ENCODE results near the gene PNPLA6. TPM values are rescaled to one million over a fixed set of nuclear protein-coding genes. Genes with fewer than 3 reads are reported as not detected.
A peak's percentile ranks its signal among the peaks of the same experiment; 100 is the strongest.
"Not testable (repeated sequence)": the region's sequence is repeated elsewhere in the genome, so short reads cannot be mapped to it uniquely, and the experiment has no call there.

PNPLA6 gene
- total RNA-seq, 2 experiments from 2014 or later: 160 to 184 TPM

DNA sequence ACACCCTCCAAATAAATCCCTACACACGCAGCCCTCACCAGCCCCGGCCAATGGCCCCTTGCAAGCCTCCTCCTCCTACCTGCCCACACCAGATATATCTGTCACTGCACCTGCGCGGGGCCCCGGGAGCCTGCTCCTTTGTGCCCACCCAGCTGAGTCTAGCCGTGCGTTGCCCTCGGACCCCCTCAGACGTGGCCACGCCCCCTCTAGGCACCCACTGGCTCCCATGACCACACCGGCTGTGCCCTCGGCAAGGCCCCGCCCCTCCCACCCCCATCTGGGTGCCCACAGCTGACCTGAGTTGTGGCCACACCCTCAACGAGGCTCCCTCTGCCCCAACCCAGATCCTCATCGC lies 6.3 kb upstream of the PNPLA6 start:
- no peak overlapping the region for H3K27ac Mint-ChIP-seq
- H3K27me3 Mint-ChIP-seq: no peaks in the 10 kb centered on the region
- H3K4me1 Mint-ChIP-seq: peaks cover 8% of the 10 kb centered on the region
- CTCF ChIA-PET: no interaction called here
- no peaks in the 10 kb centered on the region for H3K9me3 Mint-ChIP-seq (ENCODE audit: low read depth)
- ATAC-seq: no peak
- no peak for DNase-seq
- H3K4me3 Mint-ChIP-seq: no peak overlapping the region
- peaks cover 4% of the 10 kb centered on the region for H3K36me3 Mint-ChIP-seq

DNA sequence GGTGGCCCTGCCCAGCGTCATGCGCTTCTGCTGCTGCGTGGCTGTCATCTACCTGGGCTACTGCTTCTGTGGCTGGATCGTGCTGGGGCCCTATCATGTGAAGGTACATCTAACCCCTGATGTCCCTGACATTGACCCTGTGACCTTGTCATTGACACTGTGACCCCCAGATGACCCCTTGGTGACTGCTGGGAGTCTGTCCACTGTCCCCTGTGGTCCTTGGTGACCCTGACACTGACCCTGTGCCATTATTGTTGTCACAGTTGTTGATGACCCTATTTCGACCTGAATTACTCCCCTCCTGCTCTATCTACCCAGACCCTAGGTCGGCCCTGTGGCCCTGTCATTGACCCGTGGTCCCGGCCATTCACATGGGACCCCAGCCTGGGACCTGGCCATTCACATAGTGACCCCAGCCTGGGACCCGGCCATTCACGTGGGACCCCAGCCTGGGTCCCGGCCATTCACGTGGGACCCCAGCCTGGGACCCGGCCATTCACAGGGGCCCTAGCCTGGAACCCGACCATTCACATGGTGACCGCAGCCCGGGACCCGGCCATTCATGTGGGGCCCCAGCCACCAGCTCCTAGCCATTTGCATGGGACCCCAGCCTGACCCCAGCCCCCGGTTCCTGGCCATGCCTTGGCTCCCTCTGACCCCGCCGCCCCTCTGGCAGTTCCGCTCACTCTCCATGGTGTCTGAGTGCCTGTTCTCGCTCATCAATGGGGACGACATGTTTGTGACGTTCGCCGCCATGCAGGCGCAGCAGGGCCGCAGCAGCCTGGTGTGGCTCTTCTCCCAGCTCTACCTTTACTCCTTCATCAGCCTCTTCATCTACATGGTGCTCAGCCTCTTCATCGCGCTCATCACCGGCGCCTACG lies 5.7 kb upstream of the PNPLA6 start:
- Mint-ChIP-seq H3K9me3 (ENCODE audit: low read depth) (no peaks in the 10 kb centered on the region), H3K27me3 (no peaks in the 10 kb centered on the region), H3K4me1 (peaks cover 8% of the 10 kb centered on the region), H3K4me3 (no peak overlapping the region), H3K27ac (no peak overlapping the region), H3K36me3 (peaks cover 4% of the 10 kb centered on the region)
- no peak for DNase-seq
- ATAC-seq: no peak
- CTCF ChIA-PET: no interaction called here

DNA sequence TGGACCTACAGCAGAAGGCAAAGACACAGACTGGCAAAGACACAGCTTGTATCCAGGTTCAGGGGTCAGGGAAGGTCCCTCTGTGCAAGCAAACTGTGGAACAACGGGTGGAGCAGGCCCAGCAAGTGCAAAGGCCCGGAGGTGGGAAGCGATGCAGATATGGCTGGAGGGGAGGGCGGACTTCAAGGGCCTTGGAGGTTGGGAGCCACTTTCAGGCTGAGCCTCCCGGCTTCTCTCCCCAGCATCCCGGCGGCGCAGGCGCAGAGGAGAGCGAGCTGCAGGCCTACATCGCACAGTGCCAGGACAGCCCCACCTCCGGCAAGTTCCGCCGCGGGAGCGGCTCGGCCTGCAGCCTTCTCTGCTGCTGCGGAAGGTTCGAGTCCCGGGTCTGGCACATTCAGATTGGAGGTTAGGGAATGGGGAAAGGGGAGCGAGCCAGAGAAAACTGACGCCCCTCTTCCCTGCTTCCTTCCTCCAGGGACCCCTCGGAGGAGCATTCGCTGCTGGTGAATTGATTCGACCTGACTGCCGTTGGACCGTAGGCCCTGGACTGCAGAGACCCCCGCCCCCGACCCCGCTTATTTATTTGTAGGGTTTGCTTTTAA lies 2.1 kb upstream of the PNPLA6 start:
- Mint-ChIP-seq H3K36me3 (peaks cover 13% of the 10 kb centered on the region), H3K4me1 (peaks cover 18% of the 10 kb centered on the region), H3K27ac (peak overlapping the region; percentile 78), H3K9me3 (ENCODE audit: low read depth) (no peaks in the 10 kb centered on the region), H3K27me3 (no peaks in the 10 kb centered on the region), H3K4me3 (peak overlapping the region; percentile 93)
- CTCF ChIA-PET: interaction anchor here (6.1 kb wide), 1 partner anchor 10 kb away, joined by 37 read pairs; the partner anchor contains the start of gene MCOLN1
- ATAC-seq (no peak), DNase-seq (no peak)

DNA sequence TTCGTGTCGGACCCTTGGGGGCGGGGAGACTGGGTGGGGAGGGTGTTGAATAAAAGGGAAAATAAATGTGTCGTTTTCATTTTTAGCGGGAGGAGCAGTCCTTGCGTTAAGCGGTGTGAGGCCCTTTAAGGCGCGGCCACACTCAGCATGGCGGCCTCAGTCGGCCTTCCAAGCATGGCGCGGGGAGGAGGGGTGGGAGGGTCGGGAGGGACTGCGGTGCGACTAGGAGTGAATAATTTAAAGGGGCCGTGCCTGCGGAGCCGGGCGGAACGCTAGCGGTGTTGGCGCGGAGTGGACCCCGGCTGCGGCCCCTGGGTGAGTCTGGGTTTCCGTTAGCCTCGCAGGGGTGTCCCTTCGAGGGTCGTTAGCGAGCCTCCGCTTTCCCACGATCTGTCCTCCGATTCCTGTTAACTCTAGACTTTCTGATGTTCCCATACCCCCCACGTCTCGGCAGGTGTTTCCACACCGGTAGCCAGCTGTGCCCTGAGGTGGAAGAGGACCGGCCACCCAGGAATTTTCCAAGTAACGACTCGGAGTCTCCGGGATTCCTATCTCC lies 1.5 kb upstream of the PNPLA6 start:
- no peaks in the 10 kb centered on the region for H3K9me3 Mint-ChIP-seq (ENCODE audit: low read depth)
- peaks cover 17% of the 10 kb centered on the region for H3K36me3 Mint-ChIP-seq
- peak overlapping the region; percentile 79 for H3K27ac Mint-ChIP-seq
- ATAC-seq: peak; percentile 41
- CTCF ChIA-PET: interaction anchor here (6.1 kb wide), 1 partner anchor 11 kb away, joined by 37 read pairs; the partner anchor contains the start of gene MCOLN1
- peak; percentile 89 for DNase-seq
- peaks cover 20% of the 10 kb centered on the region for H3K4me1 Mint-ChIP-seq
- H3K4me3 Mint-ChIP-seq: peak overlapping the region; percentile 93
- no peaks in the 10 kb centered on the region for H3K27me3 Mint-ChIP-seq

DNA sequence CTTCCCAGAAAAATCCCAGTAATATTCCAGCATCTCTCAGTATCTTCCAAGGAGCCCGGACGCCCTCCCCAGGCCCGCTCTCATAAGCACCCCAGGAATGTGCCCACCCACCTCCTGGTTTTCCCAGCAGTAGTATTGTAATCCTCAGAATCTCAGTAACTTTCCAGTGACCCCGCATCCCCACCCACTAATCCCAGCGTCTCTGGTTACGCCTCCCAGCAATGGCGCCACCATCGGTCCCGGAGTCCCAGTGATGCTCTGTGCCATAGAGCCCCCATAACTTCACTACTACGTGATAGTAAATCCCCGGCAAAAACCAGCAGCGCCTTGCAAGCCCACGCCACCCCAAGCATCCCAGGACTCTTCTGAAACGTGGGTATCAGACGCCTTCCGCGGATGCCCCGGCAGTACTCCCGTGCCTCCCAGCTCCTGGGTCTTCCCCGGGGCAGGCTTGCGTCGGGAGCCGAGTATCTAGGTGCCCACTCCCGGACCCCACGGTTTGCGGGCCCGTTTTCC lies 928 bp upstream of the PNPLA6 start:
- Mint-ChIP-seq H3K36me3 (peaks cover 16% of the 10 kb centered on the region), H3K4me3 (peak overlapping the region; percentile 93), H3K27me3 (no peaks in the 10 kb centered on the region), H3K9me3 (ENCODE audit: low read depth) (no peaks in the 10 kb centered on the region), H3K4me1 (peaks cover 20% of the 10 kb centered on the region), H3K27ac (peak overlapping the region; percentile 79)
- ATAC-seq (peak; percentile 11), DNase-seq (peak; percentile 61)
- CTCF ChIA-PET: interaction anchor here (1.0 to 6.1 kb wide), 6 partner anchors 10 to 103 kb away, joined by 3 to 37 read pairs (median 5); partner anchors contain the start of genes MCOLN1 and STXBP2

DNA sequence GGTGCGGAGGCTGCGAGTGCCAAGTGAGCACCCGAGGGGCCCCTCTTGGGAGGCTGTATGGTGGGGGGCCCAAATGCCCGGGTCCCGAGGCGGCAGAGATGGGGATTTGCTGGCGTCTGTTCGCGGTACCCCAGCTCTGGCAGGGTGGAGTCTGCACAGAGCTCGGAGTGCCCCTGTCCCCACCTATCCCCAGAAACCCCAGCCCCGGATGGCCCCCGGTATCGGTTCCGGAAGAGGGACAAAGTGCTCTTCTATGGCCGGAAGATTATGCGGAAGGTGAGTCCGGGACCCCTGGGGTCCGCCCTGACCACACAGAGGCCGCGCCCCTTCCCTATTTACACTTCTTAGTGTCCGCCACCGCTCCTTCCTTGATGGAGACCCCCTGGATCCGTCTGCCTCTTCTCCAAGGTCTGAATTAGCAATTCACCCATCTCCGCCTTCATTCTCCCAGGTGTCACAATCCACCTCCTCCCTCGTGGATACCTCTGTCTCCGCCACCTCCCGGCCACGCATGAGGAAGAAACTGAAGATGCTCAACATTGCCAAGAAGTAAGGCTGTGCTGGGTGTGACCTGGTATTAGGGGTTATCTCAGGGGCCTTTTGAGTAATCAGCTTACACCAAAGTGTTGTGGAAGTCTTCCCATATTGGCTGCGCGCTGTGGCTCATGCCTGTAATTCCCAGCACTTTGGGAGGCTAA lies 630 bp downstream of the PNPLA6 start:
- Mint-ChIP-seq H3K4me1 (peaks cover 24% of the 10 kb centered on the region), H3K27me3 (no peaks in the 10 kb centered on the region), H3K4me3 (peak overlapping the region; percentile 93), H3K9me3 (ENCODE audit: low read depth) (no peaks in the 10 kb centered on the region), H3K36me3 (peaks cover 24% of the 10 kb centered on the region), H3K27ac (peak overlapping the region; percentile 84)
- DNase-seq: no peak
- peak; percentile 4 for ATAC-seq
- CTCF ChIA-PET: interaction anchor here (0.8 to 6.1 kb wide), 4 partner anchors 9 to 182 kb away, joined by 4 to 37 read pairs (median 5); partner anchors contain the start of gene MCOLN1

DNA sequence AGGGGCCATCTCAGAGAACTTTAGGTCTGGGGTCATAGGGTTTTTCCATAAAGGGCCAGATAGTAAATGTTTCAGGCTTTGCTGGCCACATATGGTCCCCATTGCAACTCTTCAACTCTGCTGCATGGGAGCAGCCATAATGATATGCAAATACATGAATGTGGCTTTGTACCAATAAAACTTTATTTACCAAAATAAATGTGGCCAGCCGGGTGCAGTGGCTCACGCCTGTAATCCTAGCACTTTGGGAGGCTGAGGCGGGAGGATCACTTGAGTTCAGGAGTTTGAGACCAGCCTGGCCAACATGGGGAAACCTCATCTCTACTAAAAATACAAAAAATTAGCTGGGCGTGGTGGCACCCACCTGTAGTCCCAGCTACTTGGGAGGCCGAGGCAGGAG lies 3.5 kb downstream of the PNPLA6 start:
- H3K9me3 Mint-ChIP-seq (ENCODE audit: low read depth); DNase-seq; CTCF ChIA-PET; H3K4me3 Mint-ChIP-seq; ATAC-seq; H3K27me3 Mint-ChIP-seq; H3K27ac Mint-ChIP-seq: not testable (repeated sequence)
- Mint-ChIP-seq H3K36me3 (peaks cover 39% of the 10 kb centered on the region), H3K4me1 (peaks cover 27% of the 10 kb centered on the region)

DNA sequence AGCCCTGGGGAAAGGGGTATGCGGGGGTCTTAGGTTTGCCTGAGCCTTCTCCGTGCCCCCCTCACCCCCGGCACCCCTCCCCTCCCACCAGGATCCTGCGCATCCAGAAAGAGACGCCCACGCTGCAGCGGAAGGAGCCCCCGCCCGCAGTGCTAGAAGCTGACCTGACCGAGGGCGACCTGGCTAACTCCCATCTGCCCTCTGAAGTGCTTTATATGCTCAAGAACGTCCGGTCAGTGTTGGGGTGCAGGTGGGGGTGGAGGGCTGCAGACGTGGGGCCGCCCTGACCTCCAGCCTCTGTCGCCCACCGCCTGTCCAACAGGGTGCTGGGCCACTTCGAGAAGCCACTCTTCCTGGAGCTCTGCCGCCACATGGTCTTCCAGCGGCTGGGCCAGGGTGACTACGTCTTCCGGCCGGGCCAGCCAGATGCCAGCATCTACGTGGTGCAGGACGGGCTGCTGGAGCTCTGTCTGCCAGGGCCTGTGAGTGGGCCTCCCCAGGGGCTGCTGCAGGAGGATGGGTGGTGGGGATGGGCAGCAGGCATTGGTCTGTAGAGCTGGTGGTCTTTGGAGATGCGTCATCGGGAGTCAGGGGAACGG lies 4.4 kb downstream of the PNPLA6 start:
- CTCF ChIA-PET: no interaction called here
- peaks cover 39% of the 10 kb centered on the region for H3K36me3 Mint-ChIP-seq
- H3K4me3 Mint-ChIP-seq: no peak overlapping the region
- DNase-seq: no peak
- no peaks in the 10 kb centered on the region for H3K27me3 Mint-ChIP-seq
- H3K27ac Mint-ChIP-seq: no peak overlapping the region
- H3K4me1 Mint-ChIP-seq: peaks cover 36% of the 10 kb centered on the region
- no peaks in the 10 kb centered on the region for H3K9me3 Mint-ChIP-seq (ENCODE audit: low read depth)
- no peak for ATAC-seq

DNA sequence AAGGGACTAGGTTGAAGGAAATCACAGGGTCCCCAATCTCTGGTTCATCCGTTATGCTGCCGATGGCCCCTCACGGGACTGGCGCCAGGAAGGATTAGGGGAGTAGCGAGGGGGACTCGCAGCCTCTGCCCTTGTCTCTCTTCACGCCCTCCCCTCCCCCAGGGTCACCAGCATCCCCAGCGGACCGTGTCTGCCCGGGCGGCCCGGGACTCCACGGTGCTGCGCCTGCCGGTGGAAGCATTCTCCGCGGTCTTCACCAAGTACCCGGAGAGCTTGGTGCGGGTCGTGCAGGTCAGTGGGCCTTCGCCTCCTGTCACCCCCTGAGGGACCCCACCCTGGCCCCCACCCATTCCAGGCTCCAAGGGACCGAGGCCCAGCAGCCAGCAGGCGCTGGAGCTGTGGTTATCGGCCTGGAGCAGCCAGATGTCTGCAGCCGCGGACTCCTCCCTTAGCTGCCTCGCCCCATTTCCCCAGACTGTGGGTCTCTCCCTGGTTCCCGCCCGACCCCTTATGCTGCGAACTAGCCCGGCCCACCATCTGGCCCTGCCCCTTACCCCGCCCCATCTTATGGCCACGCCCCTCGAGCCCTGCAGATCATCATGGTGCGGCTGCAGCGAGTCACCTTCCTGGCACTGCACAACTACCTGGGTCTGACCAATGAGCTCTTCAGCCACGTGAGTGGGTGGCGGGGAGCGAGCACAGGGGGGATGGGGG lies 5.4 kb downstream of the PNPLA6 start:
- no peak overlapping the region for H3K4me3 Mint-ChIP-seq
- peaks cover 38% of the 10 kb centered on the region for H3K36me3 Mint-ChIP-seq
- ATAC-seq (no peak), DNase-seq (no peak)
- no peaks in the 10 kb centered on the region for H3K27me3 Mint-ChIP-seq
- CTCF ChIA-PET: interaction anchor here (1.0 kb wide), 1 partner anchor 38 kb away, joined by 3 read pairs; no protein-coding TSS in a partner anchor
- H3K27ac Mint-ChIP-seq: no peak overlapping the region
- peaks cover 45% of the 10 kb centered on the region for H3K4me1 Mint-ChIP-seq
- H3K9me3 Mint-ChIP-seq (ENCODE audit: low read depth): no peaks in the 10 kb centered on the region

DNA sequence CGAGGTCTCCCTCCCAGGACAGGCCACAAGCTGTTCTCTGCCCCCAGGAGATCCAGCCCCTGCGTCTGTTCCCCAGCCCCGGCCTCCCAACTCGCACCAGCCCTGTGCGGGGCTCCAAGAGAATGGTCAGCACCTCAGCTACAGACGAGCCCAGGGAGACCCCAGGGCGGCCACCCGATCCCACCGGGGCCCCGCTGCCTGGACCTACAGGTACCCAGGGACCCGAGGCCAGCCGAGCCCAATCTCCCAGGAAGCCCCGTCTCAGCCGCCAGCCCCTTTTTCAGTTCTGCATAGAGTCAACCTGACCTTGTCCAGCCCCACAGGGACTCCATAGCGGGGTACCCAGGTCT lies 5.9 kb downstream of the PNPLA6 start:
- Mint-ChIP-seq H3K4me1 (peaks cover 47% of the 10 kb centered on the region), H3K27me3 (no peaks in the 10 kb centered on the region), H3K4me3 (no peak overlapping the region), H3K36me3 (peaks cover 38% of the 10 kb centered on the region), H3K9me3 (ENCODE audit: low read depth) (no peaks in the 10 kb centered on the region), H3K27ac (no peak overlapping the region)
- CTCF ChIA-PET: interaction anchor here (1.0 kb wide), 1 partner anchor 38 kb away, joined by 3 read pairs; no protein-coding TSS in a partner anchor
- no peak for DNase-seq
- no peak for ATAC-seq

DNA sequence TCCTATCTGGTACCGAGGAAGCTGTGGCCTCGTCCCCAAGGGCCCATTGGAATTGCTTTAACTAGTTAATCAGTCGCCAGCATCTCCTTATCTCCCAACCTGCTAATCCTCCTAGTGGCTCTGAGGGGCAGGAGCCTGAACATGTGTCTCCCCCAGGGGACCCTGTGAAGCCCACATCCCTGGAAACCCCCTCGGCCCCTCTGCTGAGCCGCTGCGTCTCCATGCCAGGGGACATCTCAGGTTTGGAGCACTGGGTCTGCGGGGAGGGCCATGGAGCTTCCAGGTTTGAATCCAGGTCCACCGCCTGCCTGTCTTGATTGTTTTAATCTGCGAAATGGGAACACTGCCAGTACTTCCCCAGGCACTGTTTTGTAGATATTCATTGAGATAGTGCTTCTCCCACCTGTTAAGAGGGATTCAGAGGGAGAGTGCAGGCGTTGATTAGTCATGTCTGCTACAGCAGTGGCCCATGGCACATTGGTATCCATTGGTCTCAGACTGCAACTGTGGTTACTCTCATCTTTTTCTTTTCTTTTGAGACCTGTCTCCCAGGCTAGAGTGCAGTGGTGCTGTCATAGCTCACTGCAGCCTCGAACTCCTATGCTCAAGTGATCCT lies 6.4 kb downstream of the PNPLA6 start:
- no peak overlapping the region for H3K4me3 Mint-ChIP-seq
- peaks cover 47% of the 10 kb centered on the region for H3K4me1 Mint-ChIP-seq
- CTCF ChIA-PET: interaction anchor here (1.0 kb wide), 1 partner anchor 37 kb away, joined by 3 read pairs; no protein-coding TSS in a partner anchor
- DNase-seq (no peak), ATAC-seq (no peak)
- no peaks in the 10 kb centered on the region for H3K27me3 Mint-ChIP-seq
- no peaks in the 10 kb centered on the region for H3K9me3 Mint-ChIP-seq (ENCODE audit: low read depth)
- H3K27ac Mint-ChIP-seq: no peak overlapping the region
- H3K36me3 Mint-ChIP-seq: peaks cover 36% of the 10 kb centered on the region

All from activated CD8-positive, alpha-beta memory T cell treated with anti-CD3 and anti-CD28 coated beads, Interleukin-2, amount 10 ng/mL, durations not matched to agents 7 days and 5 days (primary cell).